HG03066 (cell line): ENCODE measurements around the gene PNPO.

ENCODE experiments used
- ATAC-seq: cut with Tn5 transposase; IDR thresholded peaks from one replicate; pipeline ENCODE4 v1.9.1; 2021; ENCODE audit warnings: low read depth; ENCODE audit not compliant: unreplicated experiment

The PNPO gene

GRCh38 chr17:47994724-47995123, 53.4 kb downstream of the PNPO start:
- ATAC-seq = no peak

- ATAC-seq = no peak
Observed at GRCh38 chr17:47995241-47995935, 54.0 kb downstream of the PNPO start.

- no peak for ATAC-seq
Observed at GRCh38 chr17:47996201-47996600, 54.8 kb downstream of the PNPO start.

- ATAC-seq = no peak
Observed at GRCh38 chr17:47997586-47997985, 56.2 kb downstream of the PNPO start.

GRCh38 chr17:47998044-47998443, 56.7 kb downstream of the PNPO start:
- ATAC-seq = no peak
